MM.1S (cell line): Measurements from ENCODE around the gene PRKCD.

Experiments
- DNase-seq: peaks from one replicate; pipeline ENCODE4 v3.0.0-alpha.2; 2015
- H2AFZ ChIP-seq: fragments of 300-600 bp; sonication (generic); 2 replicates; pipeline ENCODE4 v1.6.0; 2016; ENCODE audit warnings: antibody characterized with exemption, low read length
- H3F3A ChIP-seq: fragments of 300-600 bp; sonication (generic); 2 replicates; pipeline ENCODE4 v1.6.1; 2016; ENCODE audit warnings: mild to moderate bottlenecking, antibody characterized with exemption, low read length, moderate library complexity, mixed read lengths; ENCODE audit not compliant: insufficient read depth
- H3K27ac ChIP-seq: fragments of 300-600 bp; sonication (generic); 2 replicates; pipeline ENCODE4 v1.5.1; 2016; ENCODE audit warnings: mild to moderate bottlenecking, low read length
- H3K27me3 ChIP-seq: fragments of 300-600 bp; sonication (generic); replicated peaks from 2 replicates; pipeline ENCODE4 v1.6.0; 2016; ENCODE audit warnings: low read length; ENCODE audit not compliant: insufficient read depth
- H3K36me3 ChIP-seq: fragments of 300-600 bp; sonication (generic); replicated peaks from 2 replicates; pipeline ENCODE4 v1.6.1; 2016; ENCODE audit warnings: mild to moderate bottlenecking, low read length, mixed read lengths; ENCODE audit not compliant: insufficient read depth
- H3K4me1 ChIP-seq: fragments of 300-600 bp; sonication (generic); 2 replicates; pipeline ENCODE4 v1.6.1; 2016; ENCODE audit warnings: low read length, mixed read lengths
- H3K4me2 ChIP-seq: fragments of 300-600 bp; sonication (generic); 2 replicates; pipeline ENCODE4 v1.6.0; 2016; ENCODE audit warnings: low read depth, low read length
- H3K4me3 ChIP-seq: fragments of 300-600 bp; sonication (generic); 2 replicates; pipeline ENCODE4 v1.5.1; 2016; ENCODE audit warnings: low read length, mixed read lengths
- H3K79me2 ChIP-seq: fragments of 300-600 bp; sonication (generic); 2 replicates; pipeline ENCODE4 v1.6.1; 2016; ENCODE audit warnings: mixed run types, low read length, mixed read lengths
- H3K9ac ChIP-seq: fragments of 300-600 bp; sonication (generic); 2 replicates; pipeline ENCODE4 v1.6.1; 2016; ENCODE audit warnings: low read length, mixed read lengths
- H3K9me2 ChIP-seq: fragments of 300-600 bp; sonication (generic); replicated peaks from 2 replicates; pipeline ENCODE4 v1.6.1; 2016; ENCODE audit warnings: mild to moderate bottlenecking, low read length, mixed read lengths; ENCODE audit not compliant: insufficient read depth
- H3K9me3 ChIP-seq: fragments of 300-600 bp; sonication (generic); replicated peaks from 2 replicates; pipeline ENCODE4 v1.6.1; 2016; ENCODE audit warnings: mild to moderate bottlenecking, low read length, mixed read lengths; ENCODE audit not compliant: insufficient read depth
- H4K20me1 ChIP-seq: fragments of 300-600 bp; sonication (generic); 2 replicates; pipeline ENCODE4 v1.6.1; 2016; ENCODE audit warnings: mild to moderate bottlenecking, low read length, moderate library complexity, mixed read lengths; ENCODE audit not compliant: insufficient read depth
- EZH2 ChIP-seq: fragments of 300-600 bp; sonication (generic); optimal IDR thresholded peaks from 2 replicates; pipeline ENCODE3; 2017; ENCODE audit warnings: low read depth, mild to moderate bottlenecking, antibody characterized with exemption, low read length, mixed read lengths
- EZH2phosphoT487 ChIP-seq: fragments of 300-600 bp; sonication (generic); IDR thresholded peaks from 2 replicates; pipeline ENCODE4 v1.6.1; 2018; ENCODE audit warnings: antibody characterized with exemption, low read length
- TF ChIP-seq, protein P1 (sequence below): fragments of 300-600 bp; sonication (generic); IDR thresholded peaks from 2 replicates; pipeline ENCODE4 v1.5.1; 2016; ENCODE audit warnings: antibody characterized with exemption, low read length, mixed read lengths

Gene PRKCD

DNA sequence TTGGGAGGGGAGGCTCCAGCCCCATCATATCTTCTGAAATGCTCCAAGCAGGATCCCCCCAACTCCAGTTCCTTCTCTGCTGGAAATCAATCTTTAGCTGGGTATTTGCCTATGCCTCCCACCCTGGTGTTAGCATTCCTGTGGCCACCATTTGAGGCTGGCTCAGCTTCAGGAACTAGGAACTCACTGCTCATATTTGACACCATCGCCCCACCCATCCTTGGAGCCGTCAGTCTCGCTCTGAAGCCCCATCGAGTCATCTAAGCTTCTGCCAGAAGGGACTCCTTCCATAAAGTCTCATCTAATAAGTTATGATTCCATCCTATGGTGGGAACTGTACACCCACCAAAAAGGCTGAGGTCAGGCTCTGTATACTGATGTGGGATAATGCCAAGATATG is 26.4 kb downstream of the PRKCD start:
- Histone ChIP-seq H3K4me2 (no peak overlapping the region), H3F3A (peaks cover 3% of the 10 kb centered on the region), H3K27me3 (no peaks in the 10 kb centered on the region), H3K9me3 (no peaks in the 10 kb centered on the region), H3K79me2 (no peaks in the 10 kb centered on the region), H3K9me2 (no peaks in the 10 kb centered on the region), H3K4me1 (peaks cover 20% of the 10 kb centered on the region), H4K20me1 (no peaks in the 10 kb centered on the region), H3K4me3 (no peak overlapping the region), H3K9ac (no peak overlapping the region), H3K36me3 (no peaks in the 10 kb centered on the region), H3K27ac (no peak overlapping the region), H2AFZ (no peak overlapping the region)
- DNase-seq = no peak
- TF ChIP-seq, protein P1, sequence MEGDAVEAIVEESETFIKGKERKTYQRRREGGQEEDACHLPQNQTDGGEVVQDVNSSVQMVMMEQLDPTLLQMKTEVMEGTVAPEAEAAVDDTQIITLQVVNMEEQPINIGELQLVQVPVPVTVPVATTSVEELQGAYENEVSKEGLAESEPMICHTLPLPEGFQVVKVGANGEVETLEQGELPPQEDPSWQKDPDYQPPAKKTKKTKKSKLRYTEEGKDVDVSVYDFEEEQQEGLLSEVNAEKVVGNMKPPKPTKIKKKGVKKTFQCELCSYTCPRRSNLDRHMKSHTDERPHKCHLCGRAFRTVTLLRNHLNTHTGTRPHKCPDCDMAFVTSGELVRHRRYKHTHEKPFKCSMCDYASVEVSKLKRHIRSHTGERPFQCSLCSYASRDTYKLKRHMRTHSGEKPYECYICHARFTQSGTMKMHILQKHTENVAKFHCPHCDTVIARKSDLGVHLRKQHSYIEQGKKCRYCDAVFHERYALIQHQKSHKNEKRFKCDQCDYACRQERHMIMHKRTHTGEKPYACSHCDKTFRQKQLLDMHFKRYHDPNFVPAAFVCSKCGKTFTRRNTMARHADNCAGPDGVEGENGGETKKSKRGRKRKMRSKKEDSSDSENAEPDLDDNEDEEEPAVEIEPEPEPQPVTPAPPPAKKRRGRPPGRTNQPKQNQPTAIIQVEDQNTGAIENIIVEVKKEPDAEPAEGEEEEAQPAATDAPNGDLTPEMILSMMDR = no peak
- TF ChIP-seq EZH2phosphoT487 (no peak), EZH2 (no peak)

DNA sequence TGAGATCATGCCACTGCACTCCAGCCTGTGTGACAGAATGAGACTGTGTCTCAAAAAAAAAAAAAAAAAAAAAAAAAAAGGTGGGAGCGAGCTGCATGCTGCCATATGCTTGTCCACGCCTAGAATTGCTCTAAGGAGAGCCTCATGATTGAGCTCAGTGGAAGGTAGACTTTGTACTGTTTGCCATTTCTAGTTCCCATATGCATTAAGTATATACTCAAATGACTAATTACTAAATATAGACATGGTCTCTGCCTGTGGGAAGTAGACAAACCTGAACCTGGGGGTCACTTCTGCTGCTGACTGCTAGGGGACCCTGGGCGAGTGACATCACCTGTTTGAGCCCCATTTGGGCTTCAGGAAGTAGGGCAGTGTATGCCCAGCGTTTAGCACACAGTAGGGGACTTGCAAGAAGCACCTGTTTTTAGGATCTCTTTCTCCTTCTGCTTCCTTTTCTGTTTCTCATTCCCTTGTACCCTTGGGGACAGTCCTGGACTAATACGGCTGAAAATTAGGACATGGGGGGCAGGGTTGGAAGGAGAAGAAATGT is 27.2 kb downstream of the PRKCD start:
- no peak overlapping the region for H3K4me2 ChIP-seq
- H3K4me1 ChIP-seq = peaks cover 27% of the 10 kb centered on the region
- H3K36me3 ChIP-seq = no peaks in the 10 kb centered on the region
- H3K9me2 ChIP-seq = no peaks in the 10 kb centered on the region
- no peaks in the 10 kb centered on the region for H3K79me2 ChIP-seq
- H3K27ac ChIP-seq = no peak overlapping the region
- H3K4me3 ChIP-seq = no peak overlapping the region
- TF ChIP-seq EZH2 (no peak), EZH2phosphoT487 (no peak)
- TF ChIP-seq, protein P1 = no peak
- H2AFZ ChIP-seq = no peak overlapping the region
- H3K27me3 ChIP-seq = no peaks in the 10 kb centered on the region
- H3K9me3 ChIP-seq = no peaks in the 10 kb centered on the region
- no peak for DNase-seq
- H4K20me1 ChIP-seq = no peaks in the 10 kb centered on the region
- no peak overlapping the region for H3K9ac ChIP-seq
- peaks cover 11% of the 10 kb centered on the region for H3F3A ChIP-seq

DNA sequence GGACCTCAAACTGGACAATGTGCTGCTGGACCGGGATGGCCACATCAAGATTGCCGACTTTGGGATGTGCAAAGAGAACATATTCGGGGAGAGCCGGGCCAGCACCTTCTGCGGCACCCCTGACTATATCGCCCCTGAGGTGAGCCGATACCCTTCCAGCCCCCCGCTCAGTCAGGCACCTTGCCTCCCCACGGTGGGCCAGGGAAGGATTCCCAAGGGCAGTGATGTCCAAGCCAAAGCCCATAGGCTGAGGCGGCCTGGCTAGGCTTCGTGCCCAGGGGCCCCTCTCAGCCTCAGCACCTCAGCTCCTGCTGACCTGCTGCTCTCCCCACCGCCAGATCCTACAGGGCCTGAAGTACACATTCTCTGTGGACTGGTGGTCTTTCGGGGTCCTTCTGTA is 27.7 kb downstream of the PRKCD start:
- Histone ChIP-seq H3K4me1 (peaks cover 28% of the 10 kb centered on the region), H3K27ac (no peak overlapping the region), H3F3A (peaks cover 11% of the 10 kb centered on the region), H3K4me3 (no peak overlapping the region), H3K9ac (no peak overlapping the region), H3K36me3 (no peaks in the 10 kb centered on the region), H2AFZ (no peak overlapping the region), H3K27me3 (no peaks in the 10 kb centered on the region), H3K9me2 (no peaks in the 10 kb centered on the region), H3K9me3 (no peaks in the 10 kb centered on the region), H4K20me1 (no peaks in the 10 kb centered on the region), H3K4me2 (no peak overlapping the region), H3K79me2 (no peaks in the 10 kb centered on the region)
- TF ChIP-seq EZH2 = no peak
- TF ChIP-seq, protein P1 = no peak
- TF ChIP-seq EZH2phosphoT487 = no peak
- DNase-seq = no peak
